HG03097 (cell line): ENCODE data around the gene ADCK2.
"Not testable (repeated sequence)": the region's sequence is repeated elsewhere in the genome, so short reads cannot be mapped to it uniquely, and the experiment has no call there.

ENCODE experiments used
- ATAC-seq: cut with Tn5 transposase; IDR thresholded peaks from one replicate; pipeline ENCODE4 v1.9.1; 2021; ENCODE audit not compliant: unreplicated experiment, low FRiP score

The ADCK2 gene

GRCh38 chr7:140672382-140673062, at the start of gene ADCK2:
Gene ADCK2, plus strand, starts transcription at chr7:140672945. Its CDS starts 386 bp downstream, at chr7:140673331.
- peak; percentile 32 for ATAC-seq

DNA sequence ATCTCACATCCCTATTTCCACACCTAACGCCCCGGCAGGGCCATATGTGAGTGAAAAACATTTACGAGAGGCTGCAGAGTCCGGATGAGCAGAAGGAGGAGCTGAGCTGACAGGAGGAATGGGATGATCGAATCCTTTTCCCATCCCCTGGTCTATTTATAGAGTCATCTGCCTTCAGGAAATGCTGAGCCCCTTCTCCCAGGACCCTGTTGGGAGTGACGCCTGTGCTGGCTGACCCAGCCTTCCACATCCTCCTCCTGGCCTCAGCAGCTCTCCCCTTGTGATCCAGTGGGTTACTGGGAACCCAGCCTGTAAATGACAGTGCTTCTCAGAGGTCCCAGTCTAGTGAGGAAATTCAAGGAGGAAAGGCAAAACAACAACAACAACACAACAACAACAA, 48.8 kb upstream of the ADCK2 start:
- ATAC-seq = no peak

GRCh38 chr7:140624392-140625191, 48.2 kb upstream of the ADCK2 start:
- no peak for ATAC-seq

DNA sequence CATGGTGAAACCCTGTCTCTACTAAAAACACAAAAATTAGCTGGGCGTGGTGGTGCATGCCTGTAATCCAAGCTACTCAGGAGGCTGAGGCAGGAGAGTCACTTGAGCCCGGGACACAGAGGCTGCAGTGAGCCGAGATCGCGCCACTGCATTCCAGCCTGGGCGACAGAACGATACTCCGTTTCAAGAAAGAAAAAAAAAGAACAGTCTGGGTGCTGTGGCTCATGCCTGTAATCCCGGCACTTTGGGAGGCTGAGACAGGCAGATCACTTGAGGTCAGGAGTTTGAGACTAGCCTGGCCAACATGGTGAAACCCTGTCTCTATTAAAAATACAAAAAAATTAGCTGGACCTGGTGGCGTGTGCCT, 47.6 kb upstream of the ADCK2 start:
- not testable (repeated sequence) for ATAC-seq

DNA sequence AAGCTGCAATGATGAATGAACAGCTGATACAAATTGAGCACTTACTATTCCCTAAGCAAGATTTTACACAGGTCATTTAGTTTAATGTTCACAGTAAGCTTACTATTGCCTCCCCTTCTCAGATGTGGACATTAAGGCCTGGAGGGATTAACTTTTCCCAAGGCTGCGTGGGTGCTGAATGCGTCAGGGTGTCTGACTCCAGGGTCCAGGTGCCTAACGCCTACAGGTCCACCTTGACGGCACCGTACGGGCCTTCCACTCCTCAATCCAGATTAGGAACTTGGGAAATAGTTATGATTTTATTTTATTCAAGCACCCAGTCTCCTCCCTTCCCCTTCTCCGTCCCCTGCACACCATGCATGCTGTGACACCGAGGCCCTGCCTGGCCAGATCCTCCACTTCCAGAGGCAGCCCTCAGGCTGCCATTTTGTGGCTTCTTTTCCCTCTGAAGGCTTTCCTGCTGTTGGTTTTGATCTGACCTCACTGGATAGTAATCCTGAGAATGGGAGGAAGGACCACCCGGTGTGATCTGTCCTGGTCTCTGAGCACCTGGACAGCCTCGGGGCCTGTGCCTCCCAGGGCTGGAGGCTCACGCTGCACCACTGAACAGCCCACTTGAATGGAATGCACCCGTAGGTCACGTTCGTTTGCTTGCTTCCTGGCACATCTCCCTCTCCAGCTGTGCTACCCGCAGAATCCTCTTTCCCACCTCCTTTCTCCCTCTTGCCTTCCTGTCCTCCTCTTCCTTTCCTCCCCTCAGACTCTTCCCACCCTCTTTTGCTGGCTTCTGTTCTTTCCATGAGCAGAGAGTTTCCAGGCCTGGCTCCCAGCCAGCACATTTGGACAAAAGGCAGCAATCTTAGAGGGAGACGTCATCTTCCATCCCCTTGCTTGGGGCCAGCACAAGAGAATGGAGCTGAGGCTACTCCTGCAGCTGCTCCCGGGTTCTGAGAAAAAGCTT, 46.6 kb upstream of the ADCK2 start:
- no peak for ATAC-seq

DNA sequence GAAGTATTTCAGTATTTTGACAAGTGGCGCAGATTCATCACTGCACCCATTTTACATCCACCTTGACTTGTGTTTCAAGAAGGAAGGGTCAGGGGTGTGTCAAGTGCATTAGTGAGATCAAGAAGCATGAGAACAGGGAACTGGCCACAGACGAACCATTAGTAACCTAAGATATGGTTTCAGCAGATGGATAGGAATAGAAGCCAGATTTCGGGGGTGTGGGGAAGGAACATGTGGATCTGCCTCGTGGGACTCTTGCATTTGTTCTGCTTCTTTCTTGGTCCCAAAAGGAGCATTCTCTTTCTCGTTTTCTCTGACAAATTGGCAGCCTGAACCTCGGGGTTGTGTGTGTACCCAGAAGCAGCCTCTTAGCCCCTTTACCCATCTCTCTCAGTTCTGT, 41.7 kb upstream of the ADCK2 start:
- ATAC-seq = no peak

DNA sequence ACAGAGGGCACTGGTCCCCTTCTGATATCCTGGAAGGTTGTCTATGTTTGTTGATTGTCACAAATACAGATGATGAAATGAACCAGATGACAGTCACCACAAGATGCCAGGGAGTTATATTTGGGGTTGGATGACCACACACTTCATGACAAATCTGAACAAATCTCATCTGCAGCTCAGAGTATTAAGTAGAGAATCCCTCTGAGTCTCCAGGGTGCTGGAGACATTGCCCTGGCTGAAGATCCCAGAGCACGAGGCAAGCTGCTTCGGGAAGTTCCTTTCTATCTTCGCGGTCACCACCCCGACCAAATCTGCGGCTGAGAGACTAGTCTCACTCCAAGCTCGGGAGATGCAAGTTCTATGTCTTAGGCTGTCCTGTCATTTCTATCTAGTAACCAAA, 41.1 kb upstream of the ADCK2 start:
- ATAC-seq = no peak

GRCh38 chr7:140635345-140635744, 37.4 kb upstream of the ADCK2 start:
- no peak for ATAC-seq

DNA sequence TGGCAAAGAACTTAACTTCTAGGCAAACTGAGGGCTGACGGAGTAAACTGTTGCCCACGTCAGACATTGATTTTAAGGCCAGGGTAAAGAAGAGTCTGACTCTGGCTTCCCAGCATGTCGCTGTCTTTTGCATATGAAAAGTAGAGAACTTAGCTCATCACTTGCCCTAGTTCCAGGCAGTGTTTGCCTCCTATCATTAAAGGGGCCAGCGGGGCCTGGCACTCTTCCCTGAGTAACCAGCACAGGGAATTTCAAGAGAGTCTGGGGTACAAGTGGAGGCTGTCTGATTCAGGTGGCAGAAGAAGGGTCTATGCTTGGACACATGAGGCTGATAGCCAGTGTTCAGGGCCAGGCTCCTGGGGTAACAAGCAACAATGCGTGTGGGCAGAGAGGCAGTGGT, 36.9 kb upstream of the ADCK2 start:
- no peak for ATAC-seq

- no peak for ATAC-seq
These were observed 35.3 kb upstream of the ADCK2 start for GRCh38 chr7:140637400-140637799.

DNA sequence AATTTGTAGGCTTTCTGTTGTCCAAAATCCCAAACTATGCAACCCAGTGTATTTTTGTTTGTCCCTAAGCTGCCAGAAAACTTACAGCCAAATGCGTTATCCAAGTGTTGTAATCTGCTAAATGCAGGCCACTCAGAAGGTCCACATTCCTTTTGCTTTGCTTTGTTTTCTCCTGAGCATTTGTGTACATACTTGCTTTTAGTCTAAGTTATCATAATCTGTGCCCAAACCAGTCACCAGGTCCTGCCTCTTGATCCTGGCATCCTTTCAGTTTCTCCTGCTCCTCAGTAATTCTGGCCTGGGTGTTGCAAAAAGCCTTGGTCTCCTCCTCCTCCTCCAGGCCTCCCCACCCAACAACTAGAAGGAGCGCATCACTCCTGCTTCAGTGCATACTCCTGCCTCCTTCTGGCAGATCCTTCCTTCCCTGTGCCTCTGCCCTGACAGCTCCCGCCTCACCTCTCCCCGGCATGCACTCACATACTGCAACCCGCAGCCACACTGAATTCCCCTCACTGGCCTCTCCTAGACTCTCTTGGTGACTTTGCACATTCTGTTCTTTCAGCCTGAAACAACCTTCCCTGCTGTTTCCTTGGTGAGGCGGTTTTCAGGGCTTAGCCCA, 34.5 kb upstream of the ADCK2 start:
- no peak for ATAC-seq

DNA sequence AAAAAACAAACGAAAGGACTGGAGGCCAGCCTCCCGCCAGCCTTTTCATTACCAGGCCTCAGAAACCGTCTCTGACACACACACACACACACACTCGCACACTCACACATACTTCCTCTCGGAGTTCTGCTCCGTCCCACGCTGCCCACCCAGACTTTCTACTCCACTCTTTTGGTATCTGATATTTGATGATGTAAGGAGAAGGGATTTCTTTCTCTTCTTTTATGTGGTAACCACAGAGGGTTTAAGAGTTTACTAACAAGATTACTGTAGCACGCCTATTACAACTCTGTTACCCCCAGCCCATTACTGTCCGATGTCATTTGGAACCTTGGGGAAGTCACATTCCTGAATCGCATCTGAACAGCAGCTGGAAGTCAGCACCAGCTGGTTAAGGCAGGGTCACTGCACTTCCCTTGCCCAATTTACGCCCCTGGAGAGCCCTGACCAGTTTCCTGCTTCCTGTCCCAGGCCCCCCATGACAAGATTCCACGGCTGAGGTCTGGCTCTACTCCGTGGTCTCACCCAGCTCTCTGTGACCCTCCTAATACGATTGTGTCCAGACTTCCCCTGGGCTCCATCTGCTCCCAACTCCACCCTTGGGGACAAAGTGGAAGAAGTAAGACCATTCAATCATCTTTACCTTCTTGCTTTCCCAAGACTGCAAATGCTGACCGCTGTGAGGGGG, 33.2 kb upstream of the ADCK2 start:
- no peak for ATAC-seq

- ATAC-seq = no peak
These were observed 32.6 kb upstream of the ADCK2 start for GRCh38 chr7:140640060-140640637.

DNA sequence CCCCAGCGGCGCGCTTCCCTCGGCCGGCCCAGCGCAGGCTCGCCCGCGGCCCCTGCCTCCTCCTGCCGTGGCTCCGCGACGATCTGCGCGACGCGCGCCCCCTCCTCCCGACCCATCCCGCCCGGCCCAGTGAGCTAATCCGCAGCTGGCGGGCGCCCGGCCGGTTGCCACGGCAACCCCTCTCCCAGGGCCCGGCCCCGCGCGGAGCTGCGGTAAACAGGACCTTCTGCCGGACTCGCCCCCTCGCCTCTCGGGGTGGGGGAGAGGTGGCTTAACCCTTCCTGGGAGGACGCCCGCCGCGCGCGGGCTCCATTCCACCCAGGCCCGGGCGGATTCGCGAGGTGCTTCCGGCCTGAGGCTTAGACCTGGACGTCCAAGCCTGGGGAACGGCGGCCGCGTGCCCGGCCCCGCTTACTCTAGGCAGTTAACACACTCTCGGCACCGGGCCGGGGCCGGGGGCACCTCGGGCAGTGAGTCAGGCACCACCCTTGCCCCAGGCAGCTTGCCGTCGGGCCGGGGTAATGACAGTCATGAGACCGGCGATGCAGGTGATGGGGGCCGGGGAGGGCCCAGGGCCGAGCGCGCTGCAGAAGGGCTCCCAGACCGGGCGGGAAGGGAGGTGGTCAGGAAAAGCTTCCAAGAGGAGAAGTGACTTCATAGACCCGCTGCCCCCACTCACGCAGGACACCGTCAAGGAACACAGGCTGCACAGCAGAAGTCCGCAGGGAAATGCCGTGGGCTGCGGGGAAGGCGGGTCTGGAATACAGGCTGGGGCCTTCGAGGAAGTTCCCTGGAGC, 31.8 kb upstream of the ADCK2 start, which contains the start of gene DENND2A:
TSS of gene DENND2A (minus strand) at position 87 of the 797 bp plus-strand sequence. CDS start 38,416 bp downstream, outside the sequence.
- ATAC-seq = no peak

GRCh38 chr7:140641524-140642195, 31.1 kb upstream of the ADCK2 start:
- no peak for ATAC-seq

DNA sequence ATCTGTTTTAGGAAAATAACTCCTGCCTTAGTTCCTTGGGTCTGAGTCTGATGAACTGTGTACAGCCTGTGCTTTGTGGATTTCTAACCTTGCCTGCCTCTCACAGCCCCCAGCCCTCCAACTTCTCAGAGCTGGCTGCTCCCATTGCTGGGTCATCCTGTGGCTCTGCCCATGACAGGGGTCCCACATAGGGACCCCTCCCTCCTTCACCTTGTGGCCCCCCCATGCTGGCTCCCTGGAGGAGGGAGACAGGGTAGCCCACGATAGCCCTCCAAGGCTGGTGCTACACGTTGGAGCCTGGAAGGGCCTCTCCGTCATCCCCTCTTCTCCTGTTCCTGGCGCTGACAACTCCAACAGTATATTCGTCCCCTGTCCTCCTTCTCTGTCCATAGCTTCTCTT, 29.3 kb upstream of the ADCK2 start:
- no peak for ATAC-seq

DNA sequence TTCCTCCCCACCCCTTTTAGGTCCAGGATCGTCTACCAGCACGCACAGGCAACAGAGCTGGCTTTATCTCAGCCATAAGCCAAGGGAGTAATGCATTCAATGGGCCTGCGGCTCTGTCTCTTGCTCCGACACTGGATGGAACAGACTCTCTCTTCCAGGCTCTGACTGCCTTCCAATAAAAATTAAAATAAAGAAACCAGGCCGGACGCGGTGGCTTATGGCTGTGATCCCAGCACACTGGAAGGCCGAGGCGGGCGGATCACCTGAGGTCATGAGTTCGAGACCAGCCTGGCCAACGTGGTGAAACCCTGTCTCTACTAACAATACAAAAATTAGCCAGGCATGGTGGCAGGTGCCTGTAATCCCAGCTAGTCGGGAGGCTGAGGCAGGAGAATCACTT, 28.0 kb upstream of the ADCK2 start:
- ATAC-seq = not testable (repeated sequence)
